Esophagus squamous epithelium (tissue), 4 donors: Measurements from ENCODE around the gene ABHD8.

Experiments used
- CTCF ChIP-seq, 6 experiments: fragments of 450-650 bp in 4 of 6; fragments of 200-600 bp in 2 of 6; sonication (generic) in 2 of 6; IDR thresholded peaks; one replicate each; pipeline ENCODE4 v1.5.1; 2016 to 2019; ENCODE audit warnings: antibody characterized with exemption in 6 of 6, mild to moderate bottlenecking in 4 of 6, moderate library complexity in 4 of 6
- POLR2A ChIP-seq, 4 donors: fragments of 450-650 bp; IDR thresholded peaks; one replicate each; pipeline ENCODE4 v1.6.1; 2017; ENCODE audit warnings: antibody characterized with exemption in 4 of 4, mild to moderate bottlenecking in 4 of 4, moderate library complexity in 3 of 4

GRCh38 chr19:17338433-17339078 lies 35.3 kb upstream of the ABHD8 start:
- TF ChIP-seq CTCF (IDR thresholded peaks at IDR 0.05): no peak
- no peak for TF ChIP-seq POLR2A (IDR thresholded peaks at IDR 0.05)
